K562 (cell line): ENCODE data around the gene CROCC2. TPM values are rescaled to one million over a fixed set of nuclear protein-coding genes. Genes with fewer than 3 reads are reported as not detected.

ENCODE experiments used
- ATAC-seq: fragments of 200-7000 bp; cut with Tn5 transposase; 3 replicates; pipeline ENCODE4 v1.9.1; 2020; ENCODE audit warnings: moderate library complexity
- BruUV-seq: library from RNA; stranded (reverse); fragments of 400-500 nt; replicated peaks from 2 replicates; lab custom pipeline; 2021; lab: Mats Ljungman, UMichigan
- CTCF ChIA-PET: fragments of 300-600 bp; formaldehyde crosslinking; extraction: SDS; loops from one replicate; lab custom pipeline; 2021; ENCODE audit warnings: low intra/inter-chr PET ratio; lab: Yijun Ruan, JAX
- POLR2A ChIA-PET: fragments of 300-600, 350-650 bp; sonication (Branson Sonifier 250); formaldehyde crosslinking; extraction: SDS; loops from one replicate; lab custom pipeline; 2021; ENCODE audit warnings: antibody characterized with exemption, inconsistent platforms; lab: Yijun Ruan, JAX
- DNase-seq, 4 experiments: peaks; one replicate each; pipeline versions ENCODE4 v3.0.0 to v3.0.0-alpha.2; 2011 to 2018; ENCODE audit warnings: low spot score in 3 of 4, mixed read lengths in 3 of 4; ENCODE audit errors: extremely low read depth in 1 of 4
- FAIRE-seq: peaks from 2 replicates; lab custom pipeline; 2011; peaks lifted over from hg19 to GRCh38; lab: Jason Lieb, UNC
- H2AFZ ChIP-seq: 2 replicates; pipeline ENCODE4 v1.6.0; 2011; ENCODE audit warnings: low read depth, low read length, control low read depth, inconsistent platforms
- H3K27ac ChIP-seq: fragments of 200-600 bp; 3 replicates; pipeline ENCODE4 v1.8.0; 2011; ENCODE audit warnings: low read depth, mild to moderate bottlenecking, control low read depth, inconsistent platforms, low read length, moderate library complexity, mixed read lengths; ENCODE audit errors: extremely low read depth
- H3K27me3 ChIP-seq, 2 experiments: fragments of 300-600 bp in 1 of 2; 2 replicates in 1 of 2; 3 replicates in 1 of 2; pipeline versions ENCODE4 v1.6.0 to v1.8.0; 2011; ENCODE audit warnings: inconsistent platforms in 2 of 2, low read length in 2 of 2, mild to moderate bottlenecking in 1 of 2, mixed read lengths in 1 of 2, moderate library complexity in 1 of 2; ENCODE audit not compliant: control insufficient read depth in 2 of 2, insufficient read depth in 2 of 2
- H3K36me3 ChIP-seq: fragments of 300-600 bp; 3 replicates; pipeline ENCODE4 v1.8.0; 2011; ENCODE audit warnings: mild to moderate bottlenecking, low read length, inconsistent platforms; ENCODE audit not compliant: control insufficient read depth, insufficient read depth
- H3K4me1 ChIP-seq, 2 experiments: fragments of 200-600 bp in 1 of 2; replicated peaks in 1 of 2; 2 replicates in 1 of 2; 3 replicates in 1 of 2; pipeline versions ENCODE4 v1.5.1 to v1.8.0; 2011; ENCODE audit warnings: inconsistent platforms in 2 of 2, low read length in 2 of 2, mild to moderate bottlenecking in 1 of 2, mixed read lengths in 1 of 2, moderate library complexity in 1 of 2; ENCODE audit not compliant: control insufficient read depth in 2 of 2, insufficient read depth in 2 of 2
- H3K4me2 ChIP-seq: 2 replicates; pipeline ENCODE4 v1.6.1; 2011; ENCODE audit warnings: low read length, control low read depth, inconsistent platforms, mixed read lengths; ENCODE audit not compliant: insufficient read depth
- H3K4me3 ChIP-seq: fragments of 200-600 bp; sonication (generic), shearing (Covaris generic); 2 replicates; pipeline ENCODE4 v1.5.1; 2016; ENCODE audit warnings: control low read depth, inconsistent platforms
- H3K79me2 ChIP-seq: fragments of 200-600 bp; 3 replicates; pipeline ENCODE4 v1.8.0; 2011; ENCODE audit warnings: low read length, inconsistent platforms; ENCODE audit not compliant: control insufficient read depth, insufficient read depth
- H3K9ac ChIP-seq, 2 experiments: 2 replicates each; pipeline versions ENCODE4 v1.6.0 to v1.6.1; 2011; ENCODE audit warnings: low read depth in 2 of 2, low read length in 2 of 2, control low read depth in 1 of 2, inconsistent platforms in 1 of 2, mild to moderate bottlenecking in 1 of 2, mixed read lengths in 1 of 2; ENCODE audit not compliant: insufficient read depth in 1 of 2
- H3K9me1 ChIP-seq: one replicate; pipeline ENCODE4 v1.6.0; 2011; ENCODE audit warnings: inconsistent platforms, mild to moderate bottlenecking, low read length, moderate library complexity; ENCODE audit not compliant: control insufficient read depth, insufficient read depth
- H3K9me3 ChIP-seq: replicated peaks from 2 replicates; pipeline ENCODE4 v1.5.1; 2011; ENCODE audit warnings: low read depth, low read length, inconsistent platforms; ENCODE audit not compliant: control insufficient read depth, insufficient read depth
- H4K20me1 ChIP-seq: replicated peaks from 2 replicates; pipeline ENCODE4 v1.6.1; 2011; ENCODE audit warnings: low read length, inconsistent platforms, mixed read lengths; ENCODE audit not compliant: control insufficient read depth, insufficient read depth
- DDX20 ChIP-seq: fragments of 450-650 bp; IDR thresholded peaks from 2 replicates; pipeline ENCODE4 v1.6.1; 2016; ENCODE audit warnings: missing genetic modification characterization, low read depth, mild to moderate bottlenecking, missing compliant biosample characterization, moderate library complexity
- PRMT5 ChIP-seq: sonication (generic); formaldehyde crosslinking; IDR thresholded peaks from 2 replicates; pipeline ENCODE4 v1.5.0; 2020; ENCODE audit warnings: missing genetic modification reagents
- XRCC3 ChIP-seq: fragments of 450-650 bp; IDR thresholded peaks from 2 replicates; pipeline ENCODE4 v1.6.1; 2017; ENCODE audit warnings: mild to moderate bottlenecking, moderate library complexity
- WGBS: fragments of 100-300 bp; shearing (Covaris generic); methylation state at CpG from one replicate; pipeline ENCODE4 v1.1.6; 2016; ENCODE audit warnings: low coverage, mixed read lengths; ENCODE audit not compliant: insufficient coverage; ENCODE audit errors: missing lambda C conversion rate; 5-methylcytosine and 5-hydroxymethylcytosine counted together
- in situ Hi-C: fragments of 300-500 bp; cut with MboI; formaldehyde crosslinking; loops from 4 replicates; pipeline ENCODE4 v1.15.0; 2018; ENCODE audit warnings: inconsistent platforms, mixed read lengths
- intact Hi-C: fragments of 100-400 bp; cut with micrococcal nuclease; formaldehyde crosslinking; loops from 2 replicates; pipeline ENCODE4 v1.14.2; 2022
- polyA plus RNA-seq, 8 experiments: library from polyadenylated mRNA; depleted of rRNA in 4 of 8; stranded (reverse) in 5 of 8; unstranded in 3 of 8; fragments of >200 nt; fragmentation: Nextera tagmentation in 2 of 8; fragmentation: Illumina TruSeq in 1 of 8; extraction: Ambion mirVana in 2 of 8; extraction: Trizol in 1 of 8; gene quantifications; 2 replicates each; pipeline versions ENCODE4 v1.2.1 to v1.2.3, GENCODE V29; 2011 to 2014; ENCODE audit warnings: inconsistent platforms in 1 of 8, missing spikeins in 1 of 8
- total RNA-seq, 7 experiments: library from RNA; depleted of rRNA in 6 of 7; stranded (reverse); fragments of >200 nt in 6 of 7; fragmentation: Illumina TruSeq in 2 of 7; extraction: Trizol in 2 of 7; gene quantifications; 2 replicates each; pipeline versions ENCODE4 v1.2.1 to v1.2.3, GENCODE V29; 2011 to 2021; ENCODE audit warnings: low replicate concordance in 1 of 7
- TF ChIP-seq, protein P1 (sequence below): sonication (generic); formaldehyde crosslinking; IDR thresholded peaks from 2 replicates; pipeline ENCODE4 v1.9.0; 2022; ENCODE audit warnings: mild to moderate bottlenecking, missing genetic modification reagents
- TF ChIP-seq, protein P2 (sequence below): fragments of 450-650 bp; IDR thresholded peaks from 2 replicates; pipeline ENCODE4 v1.6.1; 2018; ENCODE audit not compliant: partially characterized antibody

The CROCC2 gene
- total and polyA plus RNA-seq, 9 of the 15 experiments (the other 6 are each of a cell fraction or from before 2014, with no cell fraction given), result not detected

DNA sequence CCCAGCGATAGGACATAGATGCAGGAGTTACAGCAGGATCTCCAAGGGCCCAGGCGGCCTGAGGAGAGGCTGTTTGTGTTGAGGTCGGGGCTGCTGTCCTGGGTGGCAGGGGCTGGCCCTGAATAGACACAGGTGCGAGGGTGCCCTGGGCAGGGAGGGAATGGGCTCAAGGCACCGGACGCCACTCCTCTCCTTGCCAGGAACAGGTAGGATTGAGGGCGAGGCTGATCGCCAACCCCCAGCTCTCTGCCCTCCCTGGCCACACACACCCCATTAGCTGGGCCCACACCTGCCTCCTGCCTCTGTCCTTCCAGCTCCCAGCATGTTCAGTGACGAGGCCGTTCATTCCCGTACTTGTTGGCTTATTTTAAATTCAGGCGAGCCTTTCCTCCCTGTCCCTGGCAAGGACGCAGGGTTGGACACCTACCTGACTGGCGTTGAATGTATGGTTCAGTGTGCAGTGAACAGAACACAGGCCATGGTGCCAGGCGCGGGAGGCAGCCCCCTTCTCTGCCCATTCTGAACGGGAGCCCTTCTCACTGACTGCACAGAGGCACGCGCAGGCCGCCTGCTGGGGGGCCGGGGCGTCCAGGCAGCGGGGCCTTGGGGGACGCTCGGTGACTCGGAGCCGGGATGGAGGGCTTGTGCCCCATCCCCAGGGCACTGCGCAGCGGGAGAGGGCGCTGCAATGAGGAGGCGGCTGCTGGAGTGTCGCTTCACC, 51.0 kb downstream of the CROCC2 start (continued):
- TF ChIP-seq, protein P1, sequence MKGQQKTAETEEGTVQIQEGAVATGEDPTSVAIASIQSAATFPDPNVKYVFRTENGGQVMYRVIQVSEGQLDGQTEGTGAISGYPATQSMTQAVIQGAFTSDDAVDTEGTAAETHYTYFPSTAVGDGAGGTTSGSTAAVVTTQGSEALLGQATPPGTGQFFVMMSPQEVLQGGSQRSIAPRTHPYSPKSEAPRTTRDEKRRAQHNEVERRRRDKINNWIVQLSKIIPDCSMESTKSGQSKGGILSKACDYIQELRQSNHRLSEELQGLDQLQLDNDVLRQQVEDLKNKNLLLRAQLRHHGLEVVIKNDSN (CRISPR knock-in tag), result no peak
- TF ChIP-seq, all 486 proteins: peak for 0

DNA sequence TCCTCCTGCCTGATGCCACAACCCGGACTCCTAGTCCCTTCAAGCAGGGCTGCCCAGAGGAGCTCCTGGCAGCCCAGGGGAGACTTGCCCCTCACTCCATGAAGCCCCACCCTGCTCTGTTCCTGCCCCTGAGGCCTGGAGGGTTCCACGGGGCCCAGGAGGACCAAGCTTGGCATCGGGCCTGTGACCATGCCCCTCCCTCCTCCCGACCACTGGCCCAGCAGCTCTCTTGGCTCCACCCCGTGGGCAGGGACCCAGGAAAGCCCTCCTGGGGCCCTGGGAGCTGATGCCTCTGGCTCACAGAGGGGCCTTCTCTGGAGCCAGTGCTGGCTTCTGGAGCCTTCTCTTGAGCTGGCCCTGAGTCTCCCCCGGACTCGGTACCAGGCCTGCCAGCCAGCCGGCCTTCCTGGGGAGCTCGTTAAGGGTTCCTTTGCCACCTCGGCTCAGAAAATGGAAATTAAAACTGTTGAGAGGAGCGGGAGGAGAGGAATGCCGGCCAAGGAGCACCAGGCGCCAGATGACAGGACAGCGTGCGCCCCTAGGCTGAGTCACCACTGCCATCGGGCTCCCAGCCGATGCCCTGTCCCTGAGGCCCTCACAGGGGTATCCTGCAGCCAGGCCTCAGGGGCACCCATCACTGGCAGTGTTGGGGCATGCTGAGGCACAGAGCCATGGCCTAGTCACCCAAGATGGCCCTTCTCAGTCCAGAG, 51.7 kb downstream of the CROCC2 start:
- H3K36me3 ChIP-seq, result no peaks in the 10 kb centered on the region
- FAIRE-seq (no peak), ATAC-seq (no peak), DNase-seq (no peak)
- in situ Hi-C loops (no loop called here), intact Hi-C loops (no loop called here)
- ChIA-PET CTCF (no interaction called here), POLR2A (interaction anchor here (0.6 kb wide), 1 partner anchor 60 kb away, joined by 3 read pairs; no protein-coding TSS in a partner anchor)
- no peaks in the 10 kb centered on the region for H4K20me1 ChIP-seq
- TF ChIP-seq, protein P2, sequence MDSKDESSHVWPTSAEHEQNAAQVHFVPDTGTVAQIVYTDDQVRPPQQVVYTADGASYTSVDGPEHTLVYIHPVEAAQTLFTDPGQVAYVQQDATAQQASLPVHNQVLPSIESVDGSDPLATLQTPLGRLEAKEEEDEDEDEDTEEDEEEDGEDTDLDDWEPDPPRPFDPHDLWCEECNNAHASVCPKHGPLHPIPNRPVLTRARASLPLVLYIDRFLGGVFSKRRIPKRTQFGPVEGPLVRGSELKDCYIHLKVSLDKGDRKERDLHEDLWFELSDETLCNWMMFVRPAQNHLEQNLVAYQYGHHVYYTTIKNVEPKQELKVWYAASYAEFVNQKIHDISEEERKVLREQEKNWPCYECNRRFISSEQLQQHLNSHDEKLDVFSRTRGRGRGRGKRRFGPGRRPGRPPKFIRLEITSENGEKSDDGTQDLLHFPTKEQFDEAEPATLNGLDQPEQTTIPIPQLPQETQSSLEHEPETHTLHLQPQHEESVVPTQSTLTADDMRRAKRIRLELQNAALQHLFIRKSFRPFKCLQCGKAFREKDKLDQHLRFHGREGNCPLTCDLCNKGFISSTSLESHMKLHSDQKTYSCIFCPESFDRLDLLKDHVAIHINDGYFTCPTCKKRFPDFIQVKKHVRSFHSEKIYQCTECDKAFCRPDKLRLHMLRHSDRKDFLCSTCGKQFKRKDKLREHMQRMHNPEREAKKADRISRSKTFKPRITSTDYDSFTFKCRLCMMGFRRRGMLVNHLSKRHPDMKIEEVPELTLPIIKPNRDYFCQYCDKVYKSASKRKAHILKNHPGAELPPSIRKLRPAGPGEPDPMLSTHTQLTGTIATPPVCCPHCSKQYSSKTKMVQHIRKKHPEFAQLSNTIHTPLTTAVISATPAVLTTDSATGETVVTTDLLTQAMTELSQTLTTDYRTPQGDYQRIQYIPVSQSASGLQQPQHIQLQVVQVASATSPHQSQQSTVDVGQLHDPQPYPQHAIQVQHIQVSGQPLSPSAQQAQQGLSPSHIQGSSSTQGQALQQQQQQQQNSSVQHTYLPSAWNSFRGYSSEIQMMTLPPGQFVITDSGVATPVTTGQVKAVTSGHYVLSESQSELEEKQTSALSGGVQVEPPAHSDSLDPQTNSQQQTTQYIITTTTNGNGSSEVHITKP, result no peak
- no peak for TF ChIP-seq DDX20 (tag)
- no peak for TF ChIP-seq PRMT5 (CRISPR knock-in tag)
- TF ChIP-seq XRCC3, result no peak
- no peak overlapping the region for H3K9ac ChIP-seq
- no peak overlapping the region for H3K27ac ChIP-seq
- H3K9me1 ChIP-seq, result no peaks in the 10 kb centered on the region
- H3K79me2 ChIP-seq, result no peaks in the 10 kb centered on the region
- H3K9me3 ChIP-seq, result no peaks in the 10 kb centered on the region
- no peak overlapping the region for H2AFZ ChIP-seq
- no peak overlapping the region for H3K4me2 ChIP-seq
- BruUV-seq, result no TSS peak
- WGBS, result 1% methylated on average over 12 of the region's 17 CpGs
- no peak overlapping the region for H3K4me3 ChIP-seq
- peaks cover 0 to 42% of the 10 kb centered on the region in 2 experiments; a peak in 2 of 5 replicates for H3K27me3 ChIP-seq
- H3K4me1 ChIP-seq, result peaks cover 0 to 4% of the 10 kb centered on the region in 2 experiments; a peak in 1 of 5 replicates
